ENCODE results near the gene DNAL1. TPM values are rescaled to one million over a fixed set of nuclear protein-coding genes. Genes with fewer than 3 reads are reported as not detected.

Gene DNAL1
- total and polyA plus RNA-seq, 2 experiments from 2014 or later = 6.0 to 6.9 TPM

- TF ChIP-seq EZH2 (IDR thresholded peaks at IDR 0.05; ENCODE audit: borderline replicate concordance) (no peak), EZH2phosphoT487 (IDR thresholded peaks at IDR 0.05; ENCODE audit: low read depth, severe bottlenecking, unreplicated experiment) (no peak), CTCF (IDR thresholded peaks at IDR 0.05; ENCODE audit: poor library complexity) (peak; percentile 25)
- DNase-seq (ENCODE audit: low spot score) = peak; percentile 35
- H4K20me1 ChIP-seq (ENCODE audit: insufficient read depth, poor library complexity, severe bottlenecking) = peaks cover 100% of the 10 kb centered on the region
- peaks cover 100% of the 10 kb centered on the region for H3K79me2 ChIP-seq
- no peak overlapping the region for H3K4me3 ChIP-seq
- no peaks in the 10 kb centered on the region for H3K9me3 ChIP-seq (ENCODE audit: low read depth)
- no peaks in the 10 kb centered on the region for H3K9me2 ChIP-seq (replicated peaks; ENCODE audit: insufficient read depth)
- H3K27ac ChIP-seq = peak overlapping the region; percentile 94
- no peak overlapping the region for H2AFZ ChIP-seq
- peak overlapping the region; percentile 68 for H3K4me2 ChIP-seq
- WGBS (ENCODE audit: low lambda C conversion rate, missing lambda C conversion rate) = 54% methylated on average over 6 of the region's 6 CpGs
- H3K4me1 ChIP-seq (ENCODE audit: insufficient read depth) = peaks cover 79% of the 10 kb centered on the region
- H3K36me3 ChIP-seq (replicated peaks; ENCODE audit: insufficient read depth, low read depth) = no peaks in the 10 kb centered on the region
- no peaks in the 10 kb centered on the region for H3K27me3 ChIP-seq
Observed at GRCh38 chr14:73746520-73747378, 102.0 kb downstream of the DNAL1 start.

DNA sequence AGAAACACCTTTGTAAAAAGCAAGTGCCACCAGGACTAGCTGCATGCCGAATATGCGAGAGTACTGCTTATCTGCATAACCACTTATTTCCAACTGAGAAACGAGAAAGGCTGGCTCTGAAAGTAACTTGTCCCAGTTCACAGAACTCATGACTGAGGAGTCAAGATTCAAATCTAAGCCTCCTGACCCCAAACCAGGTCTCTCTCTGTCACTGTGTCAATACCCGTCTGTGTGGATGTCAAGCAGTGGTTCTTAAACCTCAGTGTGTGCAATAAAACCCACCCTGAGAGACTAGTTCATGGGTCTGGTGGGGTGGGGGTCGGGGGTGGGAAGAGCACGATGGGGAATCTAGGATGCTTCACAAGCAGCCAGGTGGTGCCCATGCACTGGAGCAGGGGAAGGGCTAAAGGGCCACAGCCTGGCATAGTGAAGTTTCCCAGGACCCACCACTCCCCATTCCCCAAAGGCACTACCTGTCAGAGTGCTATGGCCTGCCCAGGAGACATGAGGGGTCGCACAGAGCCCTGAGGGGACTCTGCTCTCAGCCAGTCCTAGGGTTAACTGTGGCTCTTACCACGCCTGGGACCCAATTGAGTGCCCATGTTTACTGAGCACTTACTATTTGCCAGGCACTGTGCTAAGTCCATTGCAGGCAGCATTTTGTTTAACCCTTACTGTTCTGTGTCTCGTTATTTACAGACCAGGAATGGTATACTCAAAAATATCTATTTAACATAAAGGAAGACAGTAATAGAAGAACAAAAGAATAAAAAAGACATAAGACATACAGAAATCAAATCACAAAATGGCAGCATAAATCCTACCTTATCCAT lies 102.8 kb downstream of the DNAL1 start:
- no peaks in the 10 kb centered on the region for H3K27me3 ChIP-seq
- no peaks in the 10 kb centered on the region for H3K9me2 ChIP-seq (replicated peaks; ENCODE audit: insufficient read depth)
- WGBS (ENCODE audit: low lambda C conversion rate, missing lambda C conversion rate) = 70% methylated on average over 9 of the region's 9 CpGs
- H3K79me2 ChIP-seq = peaks cover 100% of the 10 kb centered on the region
- TF ChIP-seq EZH2phosphoT487 (IDR thresholded peaks at IDR 0.05; ENCODE audit: low read depth, severe bottlenecking, unreplicated experiment) (no peak), CTCF (IDR thresholded peaks at IDR 0.05; ENCODE audit: poor library complexity) (no peak), EZH2 (IDR thresholded peaks at IDR 0.05; ENCODE audit: borderline replicate concordance) (no peak)
- H3K36me3 ChIP-seq (replicated peaks; ENCODE audit: insufficient read depth, low read depth) = no peaks in the 10 kb centered on the region
- no peak overlapping the region for H3K4me3 ChIP-seq
- peak; percentile 5 for DNase-seq (ENCODE audit: low spot score)
- H3K4me2 ChIP-seq = no peak overlapping the region
- peaks cover 77% of the 10 kb centered on the region for H3K4me1 ChIP-seq (ENCODE audit: insufficient read depth)
- no peaks in the 10 kb centered on the region for H3K9me3 ChIP-seq (ENCODE audit: low read depth)
- H4K20me1 ChIP-seq (ENCODE audit: insufficient read depth, poor library complexity, severe bottlenecking) = peaks cover 100% of the 10 kb centered on the region
- peak overlapping the region; percentile 94 for H3K27ac ChIP-seq
- no peak overlapping the region for H2AFZ ChIP-seq

DNA sequence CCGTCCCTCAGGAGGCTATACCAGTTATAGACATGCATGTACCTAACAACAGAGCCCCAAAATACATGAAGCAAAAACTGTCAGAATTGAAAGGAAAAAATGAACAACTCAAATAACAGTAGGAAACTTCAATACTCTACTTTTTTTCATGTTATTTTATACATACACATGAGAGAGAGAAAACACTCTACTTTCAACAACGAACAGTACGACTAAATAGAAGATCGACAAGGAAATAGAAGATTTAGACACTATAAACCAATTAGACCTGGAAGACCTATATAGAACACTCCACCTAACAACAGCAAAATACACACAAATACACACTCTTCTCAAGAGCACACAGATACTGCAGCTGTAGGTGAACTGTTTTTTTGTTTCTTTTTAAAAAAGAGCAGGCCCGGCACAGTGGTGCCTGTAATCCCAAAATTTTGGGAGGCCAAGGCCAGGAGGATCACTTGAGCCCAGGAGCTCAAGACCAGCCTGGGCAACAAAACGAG lies 104.1 kb downstream of the DNAL1 start:
- no peak overlapping the region for H3K27ac ChIP-seq

More for the DNA sequence above, 104.1 kb downstream of the DNAL1 start:
- TF ChIP-seq CTCF (IDR thresholded peaks at IDR 0.05; ENCODE audit: poor library complexity) (no peak), EZH2 (IDR thresholded peaks at IDR 0.05; ENCODE audit: borderline replicate concordance) (no peak), EZH2phosphoT487 (IDR thresholded peaks at IDR 0.05; ENCODE audit: low read depth, severe bottlenecking, unreplicated experiment) (no peak)
- Histone ChIP-seq H3K4me1 (ENCODE audit: insufficient read depth) (peaks cover 77% of the 10 kb centered on the region), H3K9me2 (replicated peaks; ENCODE audit: insufficient read depth) (no peaks in the 10 kb centered on the region), H3K4me2 (no peak overlapping the region), H3K9me3 (ENCODE audit: low read depth) (no peaks in the 10 kb centered on the region), H2AFZ (no peak overlapping the region), H3K79me2 (peaks cover 99% of the 10 kb centered on the region), H3K36me3 (replicated peaks; ENCODE audit: insufficient read depth, low read depth) (no peaks in the 10 kb centered on the region), H3K27me3 (no peaks in the 10 kb centered on the region), H4K20me1 (ENCODE audit: insufficient read depth, poor library complexity, severe bottlenecking) (peaks cover 100% of the 10 kb centered on the region), H3K4me3 (no peak overlapping the region)
- WGBS (ENCODE audit: low lambda C conversion rate, missing lambda C conversion rate) = 95% methylated on average over 6 of the region's 6 CpGs
- no peak for DNase-seq (ENCODE audit: low spot score)
